GM19239 (cell line): ENCODE data around the gene MSI2.
A peak's percentile ranks its signal among the peaks of the same experiment; 100 is the strongest.
"Not testable (repeated sequence)": the region's sequence is repeated elsewhere in the genome, so short reads cannot be mapped to it uniquely, and the experiment has no call there.

Experiments
- DNase-seq: peaks from one replicate; pipeline ENCODE4 v3.0.0; 2011; ENCODE audit warnings: low spot score; ENCODE audit not compliant: insufficient read length
- FAIRE-seq: peaks from 2 replicates; lab custom pipeline; 2011; peaks lifted over from hg19 to GRCh38; lab: Jason Lieb, UNC

Gene MSI2

DNA sequence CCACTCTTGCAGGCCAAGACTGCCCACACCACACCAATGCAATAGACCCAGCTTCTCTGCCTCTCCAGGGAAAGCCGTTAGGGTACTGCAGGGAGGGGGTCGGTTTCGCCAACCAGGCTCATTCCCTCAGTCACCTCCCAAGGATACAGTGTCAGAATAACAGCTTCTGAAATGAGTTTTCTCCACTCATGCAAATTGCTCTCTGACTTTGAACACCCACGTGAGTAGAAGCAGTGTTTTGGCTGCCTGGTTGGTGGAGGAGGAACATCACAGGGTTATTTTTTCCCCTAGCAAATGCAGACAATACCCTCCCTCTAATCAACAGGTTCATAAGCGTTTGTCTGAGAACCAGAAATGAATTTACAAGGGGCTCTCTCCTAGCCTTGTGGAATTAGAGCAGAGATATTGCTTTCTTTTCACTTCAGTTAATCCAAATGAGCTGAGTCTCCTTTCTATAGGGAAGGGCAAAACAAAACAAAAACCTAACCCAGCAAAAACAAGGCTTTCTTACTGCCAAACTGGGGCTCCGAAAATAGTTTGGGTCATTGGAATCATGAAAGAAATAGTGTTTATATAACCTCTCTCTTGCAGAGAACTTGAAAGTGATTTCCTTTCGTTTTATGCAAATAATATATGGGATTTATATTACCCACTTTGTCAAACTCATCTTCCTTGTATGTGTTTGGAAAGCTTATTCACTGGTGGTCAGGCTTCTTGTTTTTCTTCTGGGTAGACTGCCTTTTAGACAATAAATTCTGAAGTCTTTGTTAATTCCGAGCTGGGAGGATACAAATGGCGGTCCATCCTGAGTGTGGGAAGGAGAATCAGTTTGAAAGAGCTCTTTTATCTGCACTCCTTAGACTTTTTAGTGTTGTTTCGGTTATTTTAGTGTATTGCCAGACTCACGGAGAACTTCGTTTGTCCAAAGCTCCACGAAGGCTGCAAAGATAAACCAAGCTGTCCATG lies 229.9 kb downstream of the MSI2 start:
- DNase-seq = no peak
- peak; percentile 73 for FAIRE-seq

DNA sequence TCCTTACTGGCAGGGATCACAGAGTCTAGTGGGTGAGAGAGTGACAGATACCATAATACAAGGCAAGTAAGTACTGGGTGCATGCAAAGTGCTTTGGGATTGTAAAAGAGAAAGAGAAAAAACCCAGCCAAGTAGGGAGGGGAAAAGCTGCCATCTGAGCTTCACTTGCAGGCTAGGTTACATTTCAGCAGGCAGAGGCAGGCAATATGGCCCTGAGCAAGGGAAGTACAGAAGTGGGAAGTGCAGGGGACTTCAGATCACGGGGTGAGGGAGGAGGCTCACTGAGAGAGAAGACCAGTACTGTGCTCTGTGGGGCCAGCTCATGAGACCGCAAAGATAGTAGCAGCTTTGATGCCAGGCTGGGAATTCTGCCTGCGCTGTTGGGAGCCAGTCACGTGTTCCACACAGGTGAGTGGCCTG lies 230.6 kb downstream of the MSI2 start:
- FAIRE-seq = no peak
- DNase-seq = no peak

DNA sequence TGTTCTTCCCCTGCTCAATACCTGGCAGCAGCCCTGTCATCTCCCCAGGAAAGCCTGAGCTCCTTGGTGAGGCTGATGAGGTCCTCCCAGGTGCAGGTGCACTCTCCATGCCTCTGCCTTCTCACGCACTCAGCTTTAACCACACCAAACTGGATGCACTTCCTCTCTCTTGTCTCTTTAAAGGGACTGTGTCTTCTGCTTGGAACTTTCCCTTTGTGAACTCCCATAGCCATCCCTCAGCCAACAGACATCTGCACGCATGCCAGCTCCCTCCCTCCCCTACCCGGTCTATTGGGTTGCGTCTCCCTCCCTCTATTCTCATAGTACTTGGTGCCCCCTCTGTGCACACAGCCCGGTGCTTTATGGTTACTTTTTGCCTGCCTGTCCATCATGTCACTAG lies 231.2 kb downstream of the MSI2 start:
- FAIRE-seq = no peak
- DNase-seq = no peak

DNA sequence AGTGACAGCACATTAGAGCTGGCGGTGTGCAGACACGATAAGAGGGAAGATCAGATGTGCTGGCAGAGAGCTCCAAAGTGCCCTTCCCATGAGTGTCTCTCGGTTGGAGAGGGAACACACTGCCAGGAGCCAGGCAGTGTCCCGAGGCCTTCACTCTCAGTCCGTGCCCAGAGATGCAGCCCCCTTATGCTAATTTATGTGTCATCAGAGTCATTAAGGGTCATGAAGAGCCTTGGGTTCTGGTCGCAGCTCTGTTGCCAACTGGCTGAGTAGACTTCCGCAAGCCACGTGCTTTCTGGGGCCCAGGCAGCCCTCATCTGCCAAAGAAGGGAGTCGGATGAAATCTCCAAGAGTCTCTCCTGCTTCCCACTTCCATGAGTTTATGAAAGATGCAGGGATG lies 232.5 kb downstream of the MSI2 start:
- FAIRE-seq (no peak), DNase-seq (no peak)

DNA sequence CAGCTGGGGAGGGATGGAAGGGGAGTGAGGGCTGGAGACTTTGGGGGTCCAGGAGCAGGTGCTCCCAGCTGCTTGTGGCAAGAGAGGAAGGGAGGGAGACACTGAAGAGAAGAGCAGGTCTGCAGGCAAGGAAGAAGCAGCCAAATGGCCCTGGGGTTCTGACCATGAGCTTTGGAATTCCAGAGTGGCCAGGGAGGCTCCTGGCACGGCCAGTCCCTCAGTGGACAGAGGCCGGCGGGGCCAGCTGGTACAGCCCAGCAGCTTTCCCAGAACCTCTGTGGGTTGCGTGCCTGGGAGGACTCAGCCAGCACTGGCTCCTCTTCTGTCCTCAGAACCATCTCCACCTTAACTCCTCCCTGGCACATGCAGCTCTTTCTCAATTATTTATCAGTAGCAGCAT lies 233.0 kb downstream of the MSI2 start:
- no peak for FAIRE-seq

DNA sequence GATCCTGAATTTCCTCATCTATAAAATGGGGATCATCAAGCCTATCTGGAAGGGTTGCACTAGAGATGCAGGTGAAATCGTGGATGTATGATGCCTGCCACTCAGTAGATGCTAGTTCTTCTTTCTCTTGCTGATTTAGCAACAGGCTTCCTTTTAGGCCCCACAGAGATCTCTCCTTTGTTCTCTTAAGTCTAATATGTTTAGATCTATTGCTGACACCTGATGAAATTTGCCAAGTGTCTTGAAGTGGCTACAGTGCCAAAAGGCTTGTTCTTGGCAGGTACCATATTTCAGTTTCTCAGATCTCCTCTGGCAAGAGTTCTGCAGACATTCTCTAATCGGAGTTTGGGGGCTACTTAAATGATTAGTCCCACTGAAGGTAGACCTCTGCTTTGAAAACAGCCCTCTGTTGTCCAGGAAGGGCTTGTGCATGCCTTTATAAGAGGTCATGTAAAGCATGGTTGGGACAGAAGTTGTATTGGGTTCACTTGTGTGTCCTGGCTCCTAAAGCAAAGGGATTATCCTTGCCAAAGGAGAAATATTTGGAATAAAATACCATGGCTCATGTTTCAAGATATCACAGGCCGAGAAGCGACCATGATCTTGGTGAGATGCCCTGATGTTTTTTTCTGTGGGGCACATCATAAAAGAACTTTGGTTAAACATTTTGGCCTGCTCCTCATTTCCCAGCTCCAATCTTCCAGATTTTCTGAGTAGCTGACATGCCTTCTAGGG lies 234.0 kb downstream of the MSI2 start:
- DNase-seq (no peak), FAIRE-seq (no peak)

More for the DNA sequence above, 233.0 kb downstream of the MSI2 start:
- no peak for DNase-seq

DNA sequence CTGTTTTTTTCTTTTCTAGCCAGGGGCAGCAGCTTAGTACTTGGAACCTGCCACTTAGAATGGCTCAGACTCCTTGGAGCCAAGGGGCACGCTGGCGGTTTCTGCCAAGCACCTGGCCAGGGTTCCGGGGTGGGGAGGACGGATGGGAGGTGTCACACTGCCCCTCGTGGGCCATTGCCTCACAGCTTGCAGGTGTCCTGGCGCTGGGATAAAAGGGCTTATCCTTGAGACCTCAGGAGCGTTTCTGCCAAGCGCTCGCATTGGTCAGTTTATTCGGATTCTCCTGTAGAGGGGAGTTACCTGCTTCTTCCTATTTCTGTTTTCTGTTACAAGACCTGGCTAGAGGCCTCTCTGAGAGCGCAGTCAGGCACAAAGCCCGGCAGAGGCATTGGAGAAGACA lies 234.6 kb downstream of the MSI2 start:
- FAIRE-seq = no peak

DNA sequence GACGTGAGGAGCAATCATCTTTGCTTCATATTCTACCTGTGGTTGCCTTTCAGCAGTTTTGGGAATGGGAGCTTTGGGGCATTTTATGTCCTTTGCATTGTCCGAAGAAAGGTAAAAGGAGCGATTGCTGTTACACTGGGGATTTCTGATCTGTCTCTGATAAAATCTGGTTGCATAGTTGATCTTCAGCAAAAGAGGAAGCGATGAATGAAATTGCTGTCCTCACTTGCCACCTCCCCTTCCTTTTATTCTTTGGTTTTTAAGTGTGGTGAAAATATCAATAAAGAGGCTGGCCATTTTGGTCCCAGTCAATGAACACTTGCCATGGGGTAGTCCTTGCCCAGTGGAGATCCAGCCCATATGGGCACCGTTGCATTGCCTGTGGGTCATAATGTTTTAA lies 236.8 kb downstream of the MSI2 start:
- DNase-seq (no peak), FAIRE-seq (peak; percentile 45)

More for the DNA sequence above, 234.6 kb downstream of the MSI2 start:
- DNase-seq = no peak

DNA sequence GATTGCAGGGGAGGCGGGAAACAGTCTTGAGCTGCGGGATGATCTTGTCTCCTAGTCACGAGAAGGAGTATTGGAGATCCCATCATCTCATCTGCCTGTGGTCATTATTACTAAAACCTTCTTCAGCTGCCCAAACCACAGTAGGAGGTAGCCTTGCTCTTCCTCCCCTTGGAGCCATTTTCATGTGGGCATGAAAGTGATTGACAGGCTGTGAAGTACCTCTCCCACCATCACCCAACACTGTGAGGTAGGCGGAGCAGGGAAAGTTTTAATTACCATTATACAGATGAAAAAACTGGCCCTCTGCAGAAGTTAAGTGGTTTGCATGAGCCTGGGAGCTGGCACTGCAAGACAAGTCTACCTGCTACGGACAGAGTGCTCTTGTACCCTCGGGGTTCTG lies 237.3 kb downstream of the MSI2 start:
- FAIRE-seq = no peak
- no peak for DNase-seq

DNA sequence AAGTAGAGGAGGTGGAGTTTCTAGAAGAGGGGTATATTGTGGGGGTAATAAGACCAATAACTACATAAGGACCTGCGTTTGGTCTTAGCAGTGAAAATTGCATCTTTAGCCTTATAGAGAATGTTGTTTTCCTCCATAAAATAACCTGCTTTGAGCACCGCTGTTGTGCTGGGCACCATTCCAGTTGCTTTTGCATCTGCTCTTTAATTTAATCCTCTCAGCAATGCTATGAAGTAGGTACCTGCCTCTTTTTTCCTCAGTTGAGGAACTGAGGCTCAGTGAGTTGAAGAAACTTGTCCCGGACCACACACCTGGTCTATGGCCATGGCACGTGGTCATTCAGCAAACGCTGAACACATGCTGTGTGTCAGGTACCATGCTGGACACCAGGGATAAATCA lies 238.1 kb downstream of the MSI2 start:
- no peak for FAIRE-seq
- DNase-seq = no peak

DNA sequence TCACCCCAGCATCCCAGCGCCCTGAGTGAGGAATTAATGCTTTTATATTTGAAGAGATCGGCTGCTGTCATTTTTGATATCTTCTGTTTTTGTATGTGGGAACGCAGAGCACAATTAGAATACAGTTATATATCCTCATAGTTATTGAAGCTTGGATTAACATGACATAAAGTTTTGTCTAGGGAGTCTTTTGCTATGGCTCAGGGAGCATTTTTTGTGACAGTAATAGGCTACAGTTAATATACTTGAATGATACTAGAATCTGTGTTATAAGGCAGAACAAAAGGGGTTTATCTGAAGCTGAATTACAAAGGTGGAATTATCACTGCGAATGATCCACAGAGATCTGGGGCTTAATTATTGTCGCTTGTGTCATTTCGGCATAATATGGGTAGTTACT lies 239.4 kb downstream of the MSI2 start:
- DNase-seq (no peak), FAIRE-seq (no peak)

DNA sequence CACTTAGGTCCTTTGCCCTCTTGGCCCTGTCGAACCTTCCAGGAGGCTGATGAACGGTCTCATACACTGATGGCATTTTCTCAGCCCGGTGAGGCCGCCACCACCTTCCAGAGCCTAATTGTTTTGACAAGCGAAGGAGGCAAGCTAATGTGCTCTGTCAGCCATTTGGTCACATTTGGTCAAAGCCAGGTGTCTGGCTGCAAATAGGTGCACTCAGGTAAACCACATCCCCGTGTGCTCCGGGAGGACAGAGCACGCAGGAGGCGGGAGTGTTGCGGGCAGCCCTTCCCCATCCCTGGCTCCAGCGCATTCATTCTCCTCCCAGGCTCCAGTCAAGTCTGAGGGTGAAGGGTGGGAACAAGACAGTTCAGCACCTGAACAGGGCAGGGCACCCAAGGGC lies 240.1 kb downstream of the MSI2 start:
- DNase-seq = no peak
- no peak for FAIRE-seq

DNA sequence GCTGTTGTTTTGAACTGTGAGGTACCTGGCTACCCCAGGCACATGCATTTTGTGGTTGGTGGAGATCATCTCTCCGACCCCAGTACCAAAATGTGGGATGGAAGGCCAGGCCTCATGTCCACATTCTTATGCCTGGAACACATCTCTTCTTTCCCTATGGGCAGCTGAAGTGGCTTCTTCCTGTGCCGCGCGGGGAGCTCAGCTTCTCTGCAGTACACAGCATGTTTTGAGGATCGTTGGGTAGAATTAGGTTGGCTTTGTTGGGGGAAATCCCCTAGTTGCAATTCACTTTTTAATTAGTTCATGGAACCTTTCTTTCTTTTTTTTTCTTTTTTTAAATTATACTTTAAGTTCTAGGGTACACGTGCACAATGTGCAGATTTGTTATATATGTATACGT lies 242.1 kb downstream of the MSI2 start:
- DNase-seq = no peak
- FAIRE-seq = no peak

DNA sequence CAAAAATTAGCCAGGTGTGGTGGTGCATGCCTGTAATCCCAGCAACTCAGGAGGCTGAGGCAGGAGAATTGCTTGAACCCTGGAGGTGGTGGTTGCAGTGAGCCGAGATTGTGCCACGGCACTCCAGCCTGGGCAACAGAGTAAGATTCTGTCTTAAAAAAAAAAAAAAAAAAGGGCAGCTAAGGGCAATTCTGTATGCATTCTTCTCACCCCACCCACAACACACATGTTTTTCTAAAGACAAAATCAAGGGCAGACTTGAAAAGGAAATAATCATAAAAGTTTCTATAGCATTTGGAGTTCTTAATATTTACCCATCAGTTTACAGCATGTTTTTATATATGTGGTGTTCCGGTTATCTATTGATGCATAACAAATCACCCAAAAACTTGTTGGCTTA lies 242.9 kb downstream of the MSI2 start:
- FAIRE-seq, DNase-seq: not testable (repeated sequence)

DNA sequence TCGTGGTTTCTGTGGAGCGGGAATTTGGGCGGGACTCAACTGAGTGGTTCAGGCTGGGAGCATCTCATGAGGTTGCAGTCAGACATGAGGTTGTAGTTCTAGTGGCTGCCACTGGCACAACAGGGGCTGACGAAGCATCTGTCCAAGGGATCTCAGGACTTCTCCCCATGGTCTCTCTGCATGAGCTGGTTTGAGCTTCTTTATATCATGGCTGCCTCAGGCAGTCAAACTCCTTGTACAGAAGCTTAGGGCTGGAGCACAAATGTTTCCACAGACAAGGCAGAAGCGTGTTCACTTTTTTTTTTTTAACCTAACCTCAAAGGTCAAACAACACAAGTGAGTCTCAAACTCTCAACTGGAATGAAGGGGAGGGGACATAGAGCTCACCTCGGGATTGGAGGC lies 243.3 kb downstream of the MSI2 start:
- DNase-seq (no peak), FAIRE-seq (no peak)

DNA sequence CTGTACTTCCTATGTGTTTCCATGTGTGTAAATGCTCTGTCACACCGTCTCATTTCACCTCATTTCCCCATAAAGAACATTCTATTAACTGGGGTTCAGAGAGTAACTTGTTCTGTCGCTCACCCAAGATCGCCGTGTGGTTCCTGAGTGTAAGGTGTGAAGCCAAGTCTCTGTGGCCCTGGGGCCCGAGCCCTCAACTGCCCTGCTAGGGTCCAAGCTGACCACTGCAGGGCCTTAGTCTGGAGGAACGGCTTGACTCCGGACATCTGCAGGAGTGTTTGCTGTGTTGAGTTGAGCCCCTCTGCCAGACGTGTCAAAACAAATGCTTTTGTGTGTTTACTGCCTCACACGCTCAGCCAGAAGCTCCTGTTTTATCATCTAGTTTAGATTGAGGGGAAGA lies 244.7 kb downstream of the MSI2 start:
- FAIRE-seq (no peak), DNase-seq (no peak)

DNA sequence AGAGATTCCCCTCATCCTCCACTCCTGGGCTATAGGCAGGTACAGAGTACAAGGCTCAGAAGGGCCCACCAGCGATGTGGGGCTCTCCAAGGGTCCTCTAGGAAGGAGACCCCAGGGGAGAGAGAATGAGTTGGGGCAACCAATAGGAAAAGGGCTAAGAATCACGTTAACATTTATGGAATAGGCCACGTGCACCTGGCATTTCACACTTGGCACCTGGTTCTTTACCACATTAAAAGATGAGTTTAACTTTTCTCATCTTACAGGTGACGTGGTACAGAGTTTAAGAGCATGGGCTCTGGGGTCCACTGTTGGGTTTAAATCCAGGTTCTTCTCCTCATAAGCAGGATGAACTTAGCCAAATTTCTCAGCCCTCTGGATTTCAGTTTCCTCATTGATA lies 245.7 kb downstream of the MSI2 start:
- FAIRE-seq = no peak
- no peak for DNase-seq

DNA sequence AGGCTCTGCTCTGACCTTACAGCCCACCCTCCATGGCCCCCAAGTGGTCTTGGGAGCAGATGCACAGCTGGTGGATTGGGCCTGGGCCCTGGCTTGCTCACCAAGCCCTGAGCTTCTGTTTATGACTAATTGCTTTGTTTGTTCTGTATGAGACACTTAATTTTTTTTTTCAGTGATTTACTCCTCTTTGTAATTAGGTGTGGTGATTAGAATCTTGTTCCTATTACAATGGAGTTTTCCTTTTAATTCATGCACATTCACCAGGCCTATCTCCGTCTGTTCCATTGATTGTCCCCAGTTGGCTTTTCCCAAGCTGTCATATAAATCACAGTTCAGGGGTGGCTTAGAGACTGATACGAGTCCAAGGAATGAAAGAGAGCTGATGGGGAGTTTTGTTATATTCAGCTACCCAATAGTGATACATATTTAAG lies 246.5 kb downstream of the MSI2 start:
- FAIRE-seq (no peak), DNase-seq (no peak)

DNA sequence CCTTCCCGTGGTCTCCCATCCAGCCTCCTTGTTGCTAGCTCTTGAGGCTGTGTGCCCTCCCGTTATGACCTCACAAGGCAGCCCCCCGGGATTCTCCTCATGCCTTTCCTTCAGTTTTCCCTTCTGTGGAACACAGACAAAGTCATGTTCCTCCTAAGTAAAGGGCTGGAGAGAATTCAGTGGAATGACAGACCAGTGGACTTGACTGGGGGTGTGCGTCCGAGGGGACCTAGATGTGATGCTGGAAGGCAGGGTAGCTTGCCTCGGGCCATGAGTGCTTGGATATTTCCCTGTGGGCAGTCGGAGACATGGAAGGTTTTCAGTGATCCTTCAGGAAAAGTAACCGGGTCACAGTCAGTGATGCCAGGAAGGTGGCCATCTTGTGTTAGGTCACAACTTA lies 247.9 kb downstream of the MSI2 start:
- FAIRE-seq (no peak), DNase-seq (no peak)

DNA sequence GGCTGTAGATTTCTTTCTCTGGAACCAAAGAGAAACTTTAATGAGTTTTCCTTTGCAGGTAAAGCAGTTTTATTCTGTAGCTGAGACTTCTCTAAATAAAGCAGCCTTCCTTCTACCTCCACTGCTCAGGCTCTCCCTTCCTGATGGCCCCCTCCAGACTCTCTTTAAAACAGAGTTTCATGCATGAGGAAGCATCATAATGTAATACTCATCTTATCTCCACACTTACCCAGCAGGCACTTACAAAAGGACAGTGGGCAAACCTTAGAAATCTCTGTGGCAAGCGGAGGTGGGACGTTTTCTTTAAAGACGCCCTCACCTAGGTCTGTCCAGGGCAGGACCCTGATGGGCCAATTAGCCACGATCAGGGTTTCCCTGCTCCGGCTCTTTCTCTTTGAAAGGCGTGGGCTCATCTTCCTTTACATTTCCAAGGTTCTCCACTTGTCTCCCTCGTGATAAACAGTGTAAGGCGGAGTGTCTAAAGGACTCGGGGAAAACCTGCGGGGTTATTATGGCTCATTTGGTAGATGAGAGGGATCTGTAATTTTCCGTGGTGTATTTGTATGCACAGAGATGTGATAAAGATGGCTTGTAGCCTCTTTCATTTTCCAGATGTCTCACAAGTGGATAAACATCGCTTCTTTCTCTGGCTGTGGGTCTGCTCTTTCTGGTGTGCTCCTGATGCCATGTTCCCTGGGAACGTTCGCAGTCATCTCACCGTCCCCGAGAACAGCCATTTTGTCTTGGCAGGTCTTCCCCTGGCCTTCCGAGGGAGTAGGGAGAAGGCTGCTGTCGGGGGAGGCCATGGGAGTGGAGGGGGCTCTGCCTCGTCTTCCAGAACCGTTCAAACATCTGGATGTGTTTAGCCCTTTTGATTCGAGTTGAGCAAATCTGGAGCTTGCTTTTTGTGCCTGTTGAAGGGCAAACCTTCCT lies 249.8 kb downstream of the MSI2 start:
- no peak for DNase-seq
- no peak for FAIRE-seq
